Measurements from ENCODE around the gene PRR20G.

PRR20G gene

GRCh38 chr3:127252446-127252845 is 35.4 kb downstream of the PRR20G start:
- no peak overlapping the region for H3K27ac Mint-ChIP-seq
- H3K27me3 Mint-ChIP-seq, result peaks cover 2% of the 10 kb centered on the region
- no peak overlapping the region for H3K4me3 Mint-ChIP-seq
- peaks cover 17% of the 10 kb centered on the region for H3K9me3 Mint-ChIP-seq
- no peaks in the 10 kb centered on the region for H3K4me1 Mint-ChIP-seq
- no peak for DNase-seq
- CTCF ChIA-PET, result no interaction called here
- H3K36me3 Mint-ChIP-seq, result no peaks in the 10 kb centered on the region

GRCh38 chr3:127250032-127250431 is 37.8 kb downstream of the PRR20G start:
- Mint-ChIP-seq H3K9me3 (peaks cover 40% of the 10 kb centered on the region), H3K4me3 (no peak overlapping the region), H3K27ac (no peak overlapping the region), H3K27me3 (no peaks in the 10 kb centered on the region), H3K4me1 (no peaks in the 10 kb centered on the region), H3K36me3 (no peaks in the 10 kb centered on the region)
- CTCF ChIA-PET, result no interaction called here
- DNase-seq, result no peak

GRCh38 chr3:127247292-127247691 is 40.6 kb downstream of the PRR20G start:
- Mint-ChIP-seq H3K9me3 (peaks cover 50% of the 10 kb centered on the region), H3K36me3 (no peaks in the 10 kb centered on the region), H3K4me3 (no peak overlapping the region), H3K27me3 (no peaks in the 10 kb centered on the region), H3K4me1 (no peaks in the 10 kb centered on the region), H3K27ac (no peak overlapping the region)
- DNase-seq, result no peak
- CTCF ChIA-PET, result no interaction called here

- no peak for DNase-seq
- no peaks in the 10 kb centered on the region for H3K36me3 Mint-ChIP-seq
- no peak overlapping the region for H3K27ac Mint-ChIP-seq
- no peaks in the 10 kb centered on the region for H3K4me1 Mint-ChIP-seq
- CTCF ChIA-PET, result no interaction called here
- H3K27me3 Mint-ChIP-seq, result peaks cover 4% of the 10 kb centered on the region
- H3K4me3 Mint-ChIP-seq, result no peak overlapping the region
- peaks cover 8% of the 10 kb centered on the region for H3K9me3 Mint-ChIP-seq
These were observed 49.2 kb downstream of the PRR20G start for GRCh38 chr3:127238602-127239001.

GRCh38 chr3:127237835-127238234 is 50.0 kb downstream of the PRR20G start:
- H3K4me3 Mint-ChIP-seq, result no peak overlapping the region
- no peak overlapping the region for H3K27ac Mint-ChIP-seq

GRCh38 chr3:127235706-127236105 is 52.1 kb downstream of the PRR20G start:
- peaks cover 4% of the 10 kb centered on the region for H3K27me3 Mint-ChIP-seq
- no peak for DNase-seq
- H3K36me3 Mint-ChIP-seq, result no peaks in the 10 kb centered on the region
- H3K9me3 Mint-ChIP-seq, result peaks cover 6% of the 10 kb centered on the region
- no peak overlapping the region for H3K4me3 Mint-ChIP-seq
- no peaks in the 10 kb centered on the region for H3K4me1 Mint-ChIP-seq
- CTCF ChIA-PET, result no interaction called here
- H3K27ac Mint-ChIP-seq, result no peak overlapping the region

More at GRCh38 chr3:127237835-127238234, 50.0 kb downstream of the PRR20G start:
- Mint-ChIP-seq H3K36me3 (no peaks in the 10 kb centered on the region), H3K9me3 (peaks cover 6% of the 10 kb centered on the region), H3K27me3 (peaks cover 4% of the 10 kb centered on the region), H3K4me1 (no peaks in the 10 kb centered on the region)
- no peak for DNase-seq
- CTCF ChIA-PET, result no interaction called here

GRCh38 chr3:127234778-127235177 is 53.1 kb downstream of the PRR20G start:
- H3K9me3 Mint-ChIP-seq, result peaks cover 6% of the 10 kb centered on the region
- no peaks in the 10 kb centered on the region for H3K4me1 Mint-ChIP-seq
- CTCF ChIA-PET, result no interaction called here
- peaks cover 4% of the 10 kb centered on the region for H3K27me3 Mint-ChIP-seq
- no peaks in the 10 kb centered on the region for H3K36me3 Mint-ChIP-seq
- no peak overlapping the region for H3K27ac Mint-ChIP-seq
- no peak overlapping the region for H3K4me3 Mint-ChIP-seq
- DNase-seq, result no peak
